Thyroid gland (tissue), 4 donors: ENCODE results near the gene PPP2R5B. TPM values are rescaled to one million over a fixed set of nuclear protein-coding genes. Genes with fewer than 3 reads are reported as not detected.
A peak's percentile ranks its signal among the peaks of the same experiment; 100 is the strongest.

Source experiments
- DNase-seq, 2 donors: peaks; one replicate each; pipeline ENCODE4 v3.0.0-alpha.2; 2019
- H3K27ac ChIP-seq, 3 donors: fragments of 200-600 bp; sonication (generic); 1 replicate in 2 of 3; 2 replicates in 1 of 3; pipeline ENCODE4 v1.5.1; 2016 to 2019; ENCODE audit warnings: mild to moderate bottlenecking in 1 of 3, moderate library complexity in 1 of 3
- H3K27me3 ChIP-seq: fragments of 200-600 bp; sonication (generic); one replicate; pipeline ENCODE4 v1.5.1; 2019
- H3K36me3 ChIP-seq, 2 donors: fragments of 200-600 bp; sonication (generic); one replicate each; pipeline ENCODE4 v1.5.1; 2016 to 2019
- H3K4me1 ChIP-seq, 2 donors: fragments of 200-600 bp; sonication (generic); one replicate each; pipeline ENCODE4 v1.5.1; 2017 to 2019
- H3K4me3 ChIP-seq, 3 donors: fragments of 200-600 bp; sonication (generic); replicated peaks in 1 of 3; 1 replicate in 2 of 3; 2 replicates in 1 of 3; pipeline ENCODE4 v1.5.1; 2016; ENCODE audit warnings: mild to moderate bottlenecking in 1 of 3
- H3K9me3 ChIP-seq: fragments of 200-600 bp; sonication (generic); one replicate; pipeline ENCODE4 v1.5.1; 2017
- CTCF ChIP-seq, 6 experiments: fragments of 200-600 bp in 3 of 6; fragments of 450-650 bp in 3 of 6; sonication (generic) in 3 of 6; IDR thresholded peaks; one replicate each; pipeline ENCODE4 v1.5.1; 2016 to 2019; ENCODE audit warnings: antibody characterized with exemption in 6 of 6, mild to moderate bottlenecking in 2 of 6, inconsistent platforms in 1 of 6, moderate library complexity in 1 of 6
- POLR2A ChIP-seq, 2 donors: fragments of 450-650 bp; IDR thresholded peaks; one replicate each; pipeline ENCODE4 v1.6.1; 2017; ENCODE audit warnings: antibody characterized with exemption in 2 of 2, mild to moderate bottlenecking in 2 of 2, moderate library complexity in 1 of 2
- WGBS, 2 donors: methylation state at CpG; one replicate each; pipeline ENCODE4 v1.1.5; 2017; 5-methylcytosine and 5-hydroxymethylcytosine counted together
- intact Hi-C: fragments of 100-400 bp; cut with DNase I; formaldehyde crosslinking; loops from one replicate; pipeline ENCODE4 v1.15.1; 2023
- total RNA-seq, 4 donors: library from RNA; depleted of rRNA; stranded (reverse); fragments of >200 nt; gene quantifications; one replicate each; pipeline ENCODE4 v1.2.3, GENCODE V29; 2016

Gene PPP2R5B
- total RNA-seq, 4 donors from 2014 or later, result 14.8 to 30.1 (median 21.7) TPM

- Histone ChIP-seq H3K4me1 (peaks cover 19 to 22% of the 10 kb centered on the region in 2 donors), H3K27me3 (no peaks in the 10 kb centered on the region), H3K36me3 (no peaks in the 10 kb centered on the region), H3K9me3 (no peaks in the 10 kb centered on the region), H3K27ac (no peak overlapping the region), H3K4me3 (no peak overlapping the region)
- WGBS, 2 donors, result 77 to 95% methylated on average over 2 of the region's 2 CpGs
- intact Hi-C loops, result loop anchor here (5.0 kb wide), 1 partner anchor 107 kb away; the partner anchor contains the start of gene SNX15
- TF ChIP-seq POLR2A (IDR thresholded peaks at IDR 0.05), result no peak
- DNase-seq, result no peak
Observed at GRCh38 chr11:64920124-64920523, 4.4 kb upstream of the PPP2R5B start.

GRCh38 chr11:64921384-64921783, 3.1 kb upstream of the PPP2R5B start:
- no peaks in the 10 kb centered on the region for H3K27me3 ChIP-seq
- TF ChIP-seq CTCF (IDR thresholded peaks at IDR 0.05) (no peak), POLR2A (IDR thresholded peaks at IDR 0.05) (no peak)
- 69 to 81% methylated on average over 2 of the region's 3 CpGs for WGBS, 2 donors
- no peak for DNase-seq
- no peak overlapping the region for H3K4me3 ChIP-seq
- no peaks in the 10 kb centered on the region for H3K36me3 ChIP-seq
- intact Hi-C loops, result loop anchor here (5.0 kb wide), 1 partner anchor 106 kb away; the partner anchor contains the start of gene SNX15
- H3K9me3 ChIP-seq, result no peaks in the 10 kb centered on the region
- H3K27ac ChIP-seq, result no peak overlapping the region
- H3K4me1 ChIP-seq, result peaks cover 17 to 24% of the 10 kb centered on the region in 2 donors

- no peak for DNase-seq
Observed at GRCh38 chr11:64923151-64923661, 1.3 kb upstream of the PPP2R5B start.

GRCh38 chr11:64924910-64925284, 408 bp downstream of the PPP2R5B start:
- Histone ChIP-seq H3K36me3 (peaks cover 2 to 21% of the 10 kb centered on the region in 2 donors), H3K4me1 (peaks cover 9 to 18% of the 10 kb centered on the region in 2 donors), H3K9me3 (no peaks in the 10 kb centered on the region), H3K4me3 (peak overlapping the region; percentile 53 to 96 (median 92)), H3K27me3 (no peaks in the 10 kb centered on the region), H3K27ac (peak overlapping the region; percentile 94 to 96 (median 95))
- intact Hi-C loops, result loop anchor here (5.0 kb wide), 2 partner anchors 102 to 692 kb away; partner anchors contain the start of genes PCNX3 and SNX15
- WGBS, 2 donors, result 1% methylated on average over 14 to 21 of the region's 24 CpGs
- peak; percentile 33 to 36 for DNase-seq
- TF ChIP-seq POLR2A (IDR thresholded peaks at IDR 0.05) (no peak), CTCF (IDR thresholded peaks at IDR 0.05) (no peak)

More at GRCh38 chr11:64923151-64923661, 1.3 kb upstream of the PPP2R5B start:
- TF ChIP-seq CTCF (IDR thresholded peaks at IDR 0.05) (no peak), POLR2A (IDR thresholded peaks at IDR 0.05) (no peak)
- Histone ChIP-seq H3K4me1 (peaks cover 12 to 23% of the 10 kb centered on the region in 2 donors), H3K27ac (no peak overlapping the region), H3K36me3 (peaks cover 0 to 5% of the 10 kb centered on the region in 2 donors), H3K4me3 (peak overlapping the region in 1 of 3 donors; percentile 92), H3K27me3 (no peaks in the 10 kb centered on the region), H3K9me3 (no peaks in the 10 kb centered on the region)
- WGBS, 2 donors, result 94% methylated on average over 7 to 11 of the region's 11 CpGs
- intact Hi-C loops, result loop anchor here (5.0 kb wide), 1 partner anchor 104 kb away; the partner anchor contains the start of gene SNX15

- H3K4me1 ChIP-seq, result peaks cover 9 to 18% of the 10 kb centered on the region in 2 donors
- TF ChIP-seq CTCF (IDR thresholded peaks at IDR 0.05) (no peak), POLR2A (IDR thresholded peaks at IDR 0.05) (no peak)
- peak; percentile 25 for DNase-seq
- H3K27ac ChIP-seq, result no peak overlapping the region
- H3K4me3 ChIP-seq, result peak overlapping the region in 1 of 3 donors; percentile 92
- intact Hi-C loops, result loop anchor here (5.0 kb wide), 1 partner anchor 692 kb away; the partner anchor contains the start of gene PCNX3
- 49 to 64% methylated on average over 4 to 19 of the region's 24 CpGs for WGBS, 2 donors
- H3K36me3 ChIP-seq, result peaks cover 11 to 30% of the 10 kb centered on the region in 2 donors
- no peaks in the 10 kb centered on the region for H3K27me3 ChIP-seq
- H3K9me3 ChIP-seq, result no peaks in the 10 kb centered on the region
Observed at GRCh38 chr11:64925536-64926436, 1.3 kb downstream of the PPP2R5B start.
